NCI-H2227 treated with DMSO at 0.1 percent for 48 hours (cell line): ENCODE measurements around the gene PDS5A.
A peak's percentile ranks its signal among the peaks of the same experiment; 100 is the strongest.
"Not testable (repeated sequence)": the region's sequence is repeated elsewhere in the genome, so short reads cannot be mapped to it uniquely, and the experiment has no call there.

Experiments used
- DNase-seq: peaks from one replicate; lab custom pipeline; 2025; lab: John Stamatoyannopoulos, UW

Gene PDS5A, protein sequence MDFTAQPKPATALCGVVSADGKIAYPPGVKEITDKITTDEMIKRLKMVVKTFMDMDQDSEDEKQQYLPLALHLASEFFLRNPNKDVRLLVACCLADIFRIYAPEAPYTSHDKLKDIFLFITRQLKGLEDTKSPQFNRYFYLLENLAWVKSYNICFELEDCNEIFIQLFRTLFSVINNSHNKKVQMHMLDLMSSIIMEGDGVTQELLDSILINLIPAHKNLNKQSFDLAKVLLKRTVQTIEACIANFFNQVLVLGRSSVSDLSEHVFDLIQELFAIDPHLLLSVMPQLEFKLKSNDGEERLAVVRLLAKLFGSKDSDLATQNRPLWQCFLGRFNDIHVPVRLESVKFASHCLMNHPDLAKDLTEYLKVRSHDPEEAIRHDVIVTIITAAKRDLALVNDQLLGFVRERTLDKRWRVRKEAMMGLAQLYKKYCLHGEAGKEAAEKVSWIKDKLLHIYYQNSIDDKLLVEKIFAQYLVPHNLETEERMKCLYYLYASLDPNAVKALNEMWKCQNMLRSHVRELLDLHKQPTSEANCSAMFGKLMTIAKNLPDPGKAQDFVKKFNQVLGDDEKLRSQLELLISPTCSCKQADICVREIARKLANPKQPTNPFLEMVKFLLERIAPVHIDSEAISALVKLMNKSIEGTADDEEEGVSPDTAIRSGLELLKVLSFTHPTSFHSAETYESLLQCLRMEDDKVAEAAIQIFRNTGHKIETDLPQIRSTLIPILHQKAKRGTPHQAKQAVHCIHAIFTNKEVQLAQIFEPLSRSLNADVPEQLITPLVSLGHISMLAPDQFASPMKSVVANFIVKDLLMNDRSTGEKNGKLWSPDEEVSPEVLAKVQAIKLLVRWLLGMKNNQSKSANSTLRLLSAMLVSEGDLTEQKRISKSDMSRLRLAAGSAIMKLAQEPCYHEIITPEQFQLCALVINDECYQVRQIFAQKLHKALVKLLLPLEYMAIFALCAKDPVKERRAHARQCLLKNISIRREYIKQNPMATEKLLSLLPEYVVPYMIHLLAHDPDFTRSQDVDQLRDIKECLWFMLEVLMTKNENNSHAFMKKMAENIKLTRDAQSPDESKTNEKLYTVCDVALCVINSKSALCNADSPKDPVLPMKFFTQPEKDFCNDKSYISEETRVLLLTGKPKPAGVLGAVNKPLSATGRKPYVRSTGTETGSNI (N-terminal part only)

DNA sequence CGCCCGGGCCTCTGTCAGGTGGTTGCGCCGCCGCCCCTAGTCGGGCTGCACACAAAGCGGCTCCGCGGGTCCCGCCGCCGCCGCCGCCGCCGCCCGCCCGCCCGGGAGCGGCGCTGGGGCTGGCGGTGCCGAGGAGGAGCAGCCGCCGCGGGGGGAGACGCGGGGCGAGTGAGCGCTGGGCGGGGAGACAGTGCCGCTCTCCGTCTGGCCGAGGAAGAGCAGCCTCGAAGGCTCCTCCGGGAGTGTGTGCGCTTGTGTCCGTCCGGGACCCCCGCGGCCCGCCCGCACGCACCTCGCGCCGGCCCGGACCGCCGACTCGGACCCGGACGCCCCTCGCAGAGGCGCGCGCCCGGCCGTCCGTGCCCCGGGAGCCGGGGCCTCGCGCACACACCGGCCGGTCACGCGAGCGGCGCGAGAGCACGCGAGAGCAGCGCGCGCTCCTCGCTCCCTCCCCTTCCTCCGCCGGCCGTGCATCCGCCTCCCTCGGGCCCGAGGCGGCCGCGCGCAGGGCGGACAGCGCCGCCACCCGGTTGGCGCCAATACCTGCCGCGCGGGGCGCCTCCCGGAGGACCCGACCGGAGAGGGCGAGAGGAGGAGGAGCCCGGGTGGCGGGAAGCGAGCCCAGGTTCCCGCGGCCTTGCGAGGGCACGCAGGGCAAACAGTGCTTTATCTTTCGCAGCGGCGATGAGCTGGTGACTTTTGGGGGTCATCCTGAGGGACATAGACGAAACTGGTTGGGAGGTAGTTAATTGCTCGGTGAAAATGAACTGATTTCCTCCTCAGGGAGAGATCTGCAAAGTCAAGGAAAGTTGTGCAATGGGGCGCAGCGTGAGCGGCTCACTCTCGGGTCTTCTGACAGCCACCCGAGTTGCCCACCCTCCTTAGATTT, at the start of gene PDS5A:
Gene PDS5A (minus strand): TSS at position 423 of the 889 bp plus-strand sequence. CDS start 1,334 bp downstream, outside the sequence.
- DNase-seq: peak; percentile 82

DNA sequence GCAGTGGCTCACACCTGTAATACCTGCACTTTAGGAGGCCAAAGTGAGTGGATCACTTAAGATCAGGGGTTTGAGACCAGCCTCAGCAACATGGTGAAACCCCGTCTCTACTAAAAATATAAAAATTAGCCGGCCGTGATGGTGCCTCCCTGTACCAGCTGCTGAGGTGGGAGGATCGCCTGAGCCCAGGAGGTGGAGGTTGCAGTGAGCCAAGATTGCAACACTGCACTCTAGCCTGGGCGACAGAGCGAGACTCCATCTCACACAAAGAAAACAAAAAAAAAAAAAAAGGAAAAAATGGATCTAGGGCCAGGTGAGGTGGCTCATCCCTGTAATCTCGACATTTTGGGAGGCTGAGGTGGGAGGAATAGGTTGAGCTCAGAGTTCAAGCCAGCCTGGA, 46.3 kb upstream of the PDS5A start:
- not testable (repeated sequence) for DNase-seq

DNA sequence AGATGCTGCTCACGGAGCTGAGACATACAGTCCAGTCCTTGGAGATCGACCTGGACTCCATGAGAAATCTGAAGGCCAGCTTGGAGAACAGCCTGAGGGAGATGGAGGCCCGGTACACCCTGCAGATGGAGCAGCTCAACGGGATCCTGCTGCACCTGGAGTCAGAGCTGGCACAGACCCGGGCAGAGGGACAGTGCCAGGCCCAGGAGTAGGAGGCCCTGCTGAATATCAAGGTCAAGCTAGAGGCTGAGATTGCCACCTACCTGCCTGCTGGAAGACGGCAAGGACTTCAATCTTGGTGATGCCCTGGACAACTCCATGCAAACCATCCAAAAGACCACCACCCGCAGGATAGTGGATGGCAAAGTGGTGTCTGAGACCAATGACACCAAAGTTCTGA, 43.4 kb upstream of the PDS5A start:
- DNase-seq: not testable (repeated sequence)

DNA sequence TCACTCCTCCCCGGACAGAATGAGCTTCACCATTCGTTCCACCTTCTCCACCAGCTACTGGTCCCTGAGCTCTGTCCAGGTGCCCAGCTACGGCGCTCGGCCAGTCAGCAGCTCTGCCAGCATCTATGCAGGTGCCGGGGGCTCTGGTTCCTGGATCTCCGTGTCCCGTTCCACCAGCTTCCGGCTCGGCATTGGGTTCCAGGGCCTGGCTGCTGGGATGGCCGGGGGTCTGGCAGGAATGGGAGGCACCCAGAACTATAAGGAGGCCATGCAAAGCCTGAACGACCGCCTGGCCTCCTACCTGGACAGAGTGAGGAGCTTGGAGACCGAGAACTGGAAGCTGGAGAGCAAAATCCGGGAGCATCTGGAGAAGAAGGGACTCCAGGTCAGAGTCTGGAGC, 42.5 kb upstream of the PDS5A start:
- no peak for DNase-seq

DNA sequence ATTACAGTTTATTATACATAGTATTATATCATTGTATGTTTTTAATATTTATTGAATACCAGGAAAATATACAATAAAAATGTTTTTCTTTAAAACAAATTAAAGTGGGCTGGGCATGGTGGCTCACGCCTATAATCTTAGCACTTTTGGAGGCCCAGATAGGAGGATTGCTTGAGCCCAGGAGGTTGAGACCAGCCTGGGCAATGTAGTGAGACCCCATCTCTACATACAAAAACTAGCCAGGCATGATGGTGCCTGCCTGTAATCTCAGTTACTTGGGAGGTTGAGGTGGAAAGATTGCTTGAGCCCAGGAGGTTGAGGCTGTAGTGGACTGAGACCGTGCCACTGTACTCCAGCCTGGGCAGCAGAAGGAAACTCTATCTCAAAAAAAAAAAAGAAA, 38.3 kb upstream of the PDS5A start:
- DNase-seq: no peak

DNA sequence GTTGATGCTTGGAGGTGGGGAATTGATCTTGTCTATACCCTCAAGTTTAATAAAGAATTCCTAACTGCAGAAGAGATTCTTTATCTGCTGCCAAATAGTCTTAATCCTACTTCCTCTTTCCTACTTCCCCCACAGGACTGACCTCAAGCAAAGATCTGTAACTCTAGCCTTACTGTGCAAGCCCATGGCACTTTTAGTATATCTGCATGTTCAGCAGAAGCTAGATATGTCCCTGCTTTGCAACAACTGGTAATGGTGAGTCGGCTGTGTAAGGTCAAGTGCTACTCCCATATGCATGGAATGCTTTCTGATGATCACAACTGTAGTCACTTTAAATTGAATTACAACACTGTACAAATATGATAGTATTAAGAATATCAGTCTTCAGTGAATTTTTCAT, 26.3 kb upstream of the PDS5A start:
- no peak for DNase-seq

DNA sequence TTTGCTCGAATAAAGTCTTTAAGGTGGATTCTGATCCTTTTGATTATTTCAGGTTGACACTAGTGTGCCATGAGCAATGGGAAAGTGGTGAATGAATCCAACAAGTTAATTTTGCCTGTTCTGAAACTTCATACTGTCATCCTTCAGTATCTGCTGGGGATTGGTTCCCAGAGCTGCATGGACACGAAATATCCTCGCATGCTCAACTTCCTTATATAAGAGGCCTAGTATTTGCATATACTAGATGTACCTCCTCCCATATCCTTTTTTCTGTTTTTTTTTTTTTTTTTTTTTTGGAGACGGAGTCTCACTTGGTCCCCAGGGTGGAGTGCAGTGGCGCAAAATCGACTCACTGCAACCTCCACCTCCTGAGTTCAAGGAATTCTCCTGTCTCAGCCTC, 23.0 kb upstream of the PDS5A start:
- no peak for DNase-seq

DNA sequence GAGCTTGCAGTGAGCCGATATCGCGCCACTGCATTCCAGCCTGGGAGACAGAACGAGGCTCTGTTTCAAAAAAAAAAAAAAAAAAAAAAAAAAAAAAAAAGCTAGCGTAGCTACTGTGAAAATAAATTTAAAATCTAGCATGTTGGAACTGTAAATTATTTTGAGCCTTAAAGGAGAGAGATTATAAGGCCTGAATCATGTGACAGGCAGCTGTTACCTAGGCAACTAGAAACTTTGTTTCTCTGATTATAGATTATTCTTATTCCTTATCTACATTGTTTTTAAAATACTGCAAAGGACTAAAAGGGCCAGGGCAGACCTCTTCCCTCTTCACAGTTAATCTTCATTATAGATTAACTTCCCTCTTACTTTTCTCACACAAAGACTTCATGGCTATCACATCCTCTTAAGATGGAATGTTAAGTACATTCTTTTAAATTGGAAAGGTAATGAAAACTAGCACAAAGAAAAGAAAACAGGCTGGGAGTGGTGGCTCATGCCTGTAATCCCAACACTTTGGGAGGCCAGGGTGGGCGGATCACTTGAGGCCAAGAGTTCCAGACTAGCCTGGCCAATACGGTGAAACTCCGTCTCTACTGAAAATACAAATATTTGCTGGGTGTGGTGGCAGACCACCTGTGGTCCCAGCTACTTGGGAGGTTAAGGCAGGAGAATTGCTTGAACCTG, 21.1 kb upstream of the PDS5A start:
- DNase-seq: no peak

DNA sequence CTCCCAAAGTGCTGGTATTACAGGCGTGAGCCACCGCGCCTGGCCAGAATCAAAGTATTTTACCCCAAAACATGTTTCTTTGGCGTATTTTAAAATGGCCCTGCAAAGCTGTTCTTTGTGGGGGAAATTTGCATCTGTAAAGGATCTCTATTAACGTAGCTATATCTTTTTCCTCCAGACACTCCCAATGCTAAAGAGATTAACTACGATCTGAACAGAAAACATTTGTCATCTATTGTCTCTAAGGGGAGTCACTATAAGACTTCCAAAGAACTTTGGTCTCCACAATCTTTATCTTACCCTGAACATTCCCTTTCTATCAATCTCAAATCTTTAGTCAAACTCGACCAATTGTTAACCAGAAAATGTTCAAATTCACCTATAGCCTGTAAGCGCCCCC, 19.1 kb upstream of the PDS5A start:
- DNase-seq: no peak

DNA sequence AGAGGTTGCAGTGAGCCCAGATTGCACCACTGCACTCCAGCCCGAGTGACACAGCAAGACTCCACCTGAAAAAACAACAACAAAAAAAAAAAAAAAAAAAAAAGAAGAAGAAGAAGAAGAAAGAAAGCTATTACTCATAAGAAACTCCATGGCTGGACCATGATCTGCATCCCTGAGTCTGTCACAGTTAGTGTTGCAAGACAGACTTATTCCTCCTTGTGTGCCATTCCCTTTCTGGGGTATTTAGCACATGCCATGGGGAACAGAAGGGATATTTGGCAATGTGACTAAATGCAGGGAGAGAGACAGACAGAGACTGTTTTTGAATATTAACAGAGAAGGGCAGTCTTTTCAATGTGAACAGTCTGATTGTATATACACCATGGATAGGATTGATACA, 16.7 kb upstream of the PDS5A start:
- no peak for DNase-seq

DNA sequence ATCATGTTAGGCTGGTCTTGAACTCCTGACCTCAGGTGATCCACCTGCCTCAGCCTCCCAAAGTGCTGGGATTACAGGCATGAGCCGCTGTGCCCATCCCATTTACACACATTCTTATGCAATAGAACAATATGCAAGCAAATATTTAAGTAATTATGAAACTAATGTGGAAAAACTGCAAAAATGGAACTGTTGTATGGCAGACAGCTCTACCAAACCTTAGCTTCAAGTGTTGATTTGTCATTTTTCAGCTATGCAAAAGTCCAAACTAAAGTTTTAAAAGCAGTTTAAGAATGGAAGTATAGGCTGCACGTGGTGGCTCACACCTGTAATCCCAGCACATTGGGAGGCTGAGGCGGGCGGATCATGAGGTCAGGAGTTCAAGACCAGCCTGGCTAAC, 11.7 kb upstream of the PDS5A start:
- DNase-seq: not testable (repeated sequence)

DNA sequence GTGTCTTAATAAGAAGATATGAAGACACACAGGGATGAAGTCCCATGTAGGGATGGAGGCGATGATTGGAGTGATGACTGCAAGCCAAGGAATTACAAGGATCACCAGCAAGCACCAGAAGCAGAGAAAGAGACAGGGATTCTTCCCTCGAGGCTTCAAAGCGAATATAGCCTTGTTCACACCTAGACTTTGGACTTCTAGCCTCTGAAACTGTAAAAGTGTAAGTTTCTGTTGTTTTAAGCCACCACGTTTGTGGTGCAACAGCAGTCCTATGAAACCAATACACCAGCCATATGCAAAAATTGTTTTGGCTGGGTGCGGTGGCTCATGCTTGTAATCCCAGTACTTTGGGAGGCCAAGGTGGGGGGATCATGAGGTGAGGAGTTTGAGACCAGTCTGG, 9.8 kb upstream of the PDS5A start:
- DNase-seq: no peak

DNA sequence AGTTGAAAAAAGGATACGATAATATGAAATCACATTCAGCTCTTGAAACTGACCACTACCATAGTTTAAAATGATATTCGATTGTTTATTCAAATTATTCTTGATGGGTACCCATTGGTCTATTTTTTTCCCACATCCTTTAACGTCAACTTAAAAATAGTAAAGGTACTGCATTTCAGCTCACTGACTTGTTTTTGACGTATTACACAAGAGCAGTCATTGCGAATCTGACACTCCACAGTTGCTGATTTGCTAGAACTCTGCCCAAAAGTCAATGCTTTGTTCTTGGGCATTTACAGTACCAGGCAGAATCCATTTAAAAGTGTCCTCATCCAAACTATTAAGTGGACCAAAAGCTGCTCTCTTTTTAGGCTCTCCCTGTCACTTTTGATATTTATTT, 1.2 kb upstream of the PDS5A start:
- DNase-seq: no peak

DNA sequence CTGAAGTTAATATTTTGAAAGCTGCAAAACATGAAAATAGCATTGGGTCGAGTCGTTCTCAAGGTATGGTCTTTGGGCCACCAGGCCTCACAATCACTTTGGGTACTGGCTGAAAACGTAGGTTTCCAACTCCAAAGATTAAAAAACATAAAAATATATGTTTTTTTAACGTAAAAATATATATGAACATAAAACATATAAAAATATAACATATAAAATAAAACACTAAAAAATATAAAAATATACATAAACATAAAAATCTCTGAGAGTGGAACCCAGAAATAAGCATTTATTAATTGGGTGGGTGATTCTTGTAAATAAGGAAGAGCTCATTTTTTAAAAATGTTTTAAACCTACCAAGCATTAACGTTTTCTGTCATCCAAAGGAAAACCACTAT, 666 bp upstream of the PDS5A start:
- no peak for DNase-seq

DNA sequence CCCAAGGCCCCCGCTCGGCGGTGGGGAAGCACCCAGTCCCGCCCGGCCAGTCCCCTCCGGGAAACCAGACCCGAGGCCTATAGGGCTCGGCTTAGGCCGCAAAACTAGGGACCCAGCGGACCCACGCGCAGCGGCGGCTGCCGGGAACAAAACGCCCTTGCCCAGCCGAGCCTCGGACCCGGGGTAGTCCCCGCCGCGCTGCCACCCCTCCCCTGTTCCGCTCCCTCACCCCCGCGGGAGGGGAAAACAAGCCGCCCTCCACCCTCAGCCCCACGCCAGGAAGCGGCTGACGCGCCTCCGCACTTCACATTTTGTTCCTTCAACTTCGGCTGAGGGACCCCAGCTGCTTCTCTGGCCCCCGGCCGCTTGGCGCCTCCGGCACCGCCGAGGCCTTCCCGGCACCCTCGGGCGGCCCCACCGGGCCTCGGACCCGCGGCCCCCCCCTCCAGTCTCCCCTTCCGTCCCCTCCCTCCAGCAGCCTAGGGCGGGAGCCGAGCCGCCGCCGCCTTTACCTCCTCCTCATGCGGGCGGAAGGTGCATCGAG, 694 bp downstream of the PDS5A start:
- no peak for DNase-seq

DNA sequence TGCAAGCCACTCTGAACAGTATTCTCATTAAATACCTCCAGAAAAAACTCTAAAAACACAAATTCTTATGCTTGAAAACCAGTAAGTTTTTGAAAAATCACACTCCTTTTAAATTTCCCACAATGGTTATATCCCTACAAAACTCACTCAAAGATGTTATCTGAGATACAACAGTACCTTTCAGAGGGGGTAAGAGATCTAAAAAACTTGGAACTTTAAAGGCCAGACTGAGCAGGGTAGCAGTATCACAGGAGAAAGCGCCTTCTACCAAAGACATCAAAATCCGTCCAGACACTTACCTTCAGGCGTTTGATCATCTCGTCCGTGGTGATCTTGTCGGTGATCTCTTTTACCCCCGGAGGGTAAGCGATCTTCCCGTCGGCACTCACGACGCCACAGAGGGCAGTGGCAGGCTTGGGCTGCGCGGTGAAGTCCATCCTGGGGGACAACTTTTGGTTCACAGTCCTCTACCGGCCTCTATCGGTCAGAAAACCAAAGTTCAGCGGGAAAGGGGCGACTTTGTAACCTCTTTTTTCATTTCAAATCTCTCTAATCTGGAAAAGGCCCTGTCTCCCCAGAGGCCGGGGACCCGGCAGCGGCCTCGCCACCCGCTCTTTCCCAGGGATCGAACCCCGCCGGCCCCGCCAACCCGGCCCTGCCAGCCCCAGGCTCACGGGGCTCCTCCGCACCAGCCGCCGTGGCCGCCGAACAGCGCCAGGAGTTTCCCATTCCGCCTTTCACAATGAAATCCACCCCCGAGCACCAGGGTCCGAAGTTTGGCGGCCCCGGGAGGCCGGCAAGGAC, 1.4 kb downstream of the PDS5A start:
- DNase-seq: peak; percentile 50

DNA sequence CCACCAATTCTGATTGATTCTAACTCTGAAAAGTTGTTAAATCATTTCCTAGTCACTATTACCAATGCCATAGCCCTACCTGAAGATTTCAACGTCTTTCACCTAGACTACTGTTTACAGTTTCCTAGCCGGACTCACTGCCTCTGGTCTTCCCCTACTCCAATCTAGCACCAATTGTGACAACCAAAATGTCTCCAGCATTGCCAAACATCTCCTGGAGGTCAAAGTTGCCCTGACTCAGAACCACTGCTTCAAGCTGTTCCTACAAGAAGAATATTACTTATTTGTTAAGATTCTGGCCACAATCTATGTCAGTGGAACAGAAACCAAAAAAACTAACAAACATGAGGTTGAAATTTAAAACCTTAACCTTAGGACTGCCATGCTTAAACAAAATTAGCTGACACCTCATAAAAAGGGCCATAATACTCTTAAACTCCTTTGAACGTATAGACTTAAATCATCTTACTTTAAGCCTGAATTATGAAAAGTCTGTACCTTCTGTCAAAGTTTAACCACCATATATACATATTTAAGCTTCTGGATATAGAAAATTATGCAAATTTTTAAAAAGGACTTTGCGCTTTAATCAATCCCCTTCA, 2.1 kb downstream of the PDS5A start:
- no peak for DNase-seq

DNA sequence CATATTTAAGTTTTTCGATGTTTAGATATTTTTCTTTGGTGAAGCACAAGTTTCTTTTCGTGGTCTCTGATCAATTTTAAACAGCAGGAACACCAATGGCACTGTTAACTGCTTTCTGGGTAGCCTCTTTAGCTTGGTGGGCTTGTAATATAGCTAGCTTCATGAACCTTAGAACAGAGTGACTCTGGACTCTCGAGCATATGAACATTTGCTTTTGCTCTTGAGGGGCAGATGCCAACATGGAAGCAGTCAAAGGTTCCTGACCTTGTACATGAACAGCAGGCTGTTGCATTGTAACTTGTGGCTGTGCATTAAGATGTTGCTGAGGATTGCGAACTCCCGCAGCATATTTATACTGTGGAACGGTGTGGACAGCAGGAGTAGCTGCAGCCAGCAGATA, 4.7 kb downstream of the PDS5A start:
- DNase-seq: not testable (repeated sequence)
